SW480 (cell line): ENCODE data around the gene BAG1.

Experiments used
- DNase-seq: peaks from one replicate; pipeline ENCODE4 v3.0.0-alpha.2; 2016; ENCODE audit warnings: low spot score

BAG1 gene

DNA sequence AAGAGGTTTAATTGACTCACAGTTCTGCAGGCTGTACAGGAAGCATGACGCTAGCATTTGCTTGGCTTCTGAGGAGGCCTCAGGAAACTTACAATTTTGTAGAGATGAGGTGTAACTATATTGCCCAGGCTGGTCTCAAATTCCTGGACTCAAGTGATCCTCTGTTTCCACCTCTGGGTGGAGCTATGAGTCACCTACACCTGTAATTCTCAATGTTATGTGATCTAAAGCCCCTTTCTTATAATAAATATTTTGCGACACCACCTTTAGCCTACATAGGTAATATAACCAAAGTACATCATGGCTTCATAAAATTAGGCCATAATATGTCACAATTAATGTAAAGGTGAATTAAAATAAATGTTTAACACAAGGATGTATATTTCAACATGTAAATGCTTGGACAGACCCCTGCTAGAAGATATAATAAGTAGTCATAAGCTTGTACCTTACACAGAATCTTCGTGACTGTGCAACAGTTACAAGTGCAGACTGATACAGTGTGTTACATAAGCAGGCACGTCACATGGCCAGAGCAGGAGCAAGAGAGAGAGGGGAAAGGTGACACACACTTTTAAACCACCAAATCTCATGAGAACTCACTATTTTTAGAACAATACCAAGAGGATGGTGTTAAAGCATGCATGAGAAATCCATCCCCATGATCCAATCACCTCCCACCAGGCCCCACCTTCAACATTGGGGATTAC, 54.3 kb downstream of the BAG1 start:
- no peak for DNase-seq

DNA sequence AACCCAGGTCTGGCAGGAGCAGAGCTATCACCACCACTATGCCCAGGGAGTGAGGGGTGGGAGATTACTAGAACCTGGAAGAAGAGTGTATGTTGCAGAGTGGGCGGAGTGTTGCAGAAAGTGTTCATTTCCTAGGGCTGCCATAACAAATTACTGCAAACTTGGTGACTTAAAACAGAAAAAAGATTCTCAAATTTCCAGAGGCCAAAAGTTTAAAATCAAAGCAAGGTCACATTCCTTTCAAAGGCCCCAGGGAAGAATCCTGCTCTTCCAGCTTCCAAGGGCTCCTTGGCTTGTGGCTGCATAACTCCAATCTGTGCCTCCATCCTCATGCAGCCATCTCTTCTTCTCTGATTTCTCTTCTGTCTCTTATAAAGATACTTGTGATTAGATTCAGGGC, 55.1 kb downstream of the BAG1 start:
- no peak for DNase-seq

DNA sequence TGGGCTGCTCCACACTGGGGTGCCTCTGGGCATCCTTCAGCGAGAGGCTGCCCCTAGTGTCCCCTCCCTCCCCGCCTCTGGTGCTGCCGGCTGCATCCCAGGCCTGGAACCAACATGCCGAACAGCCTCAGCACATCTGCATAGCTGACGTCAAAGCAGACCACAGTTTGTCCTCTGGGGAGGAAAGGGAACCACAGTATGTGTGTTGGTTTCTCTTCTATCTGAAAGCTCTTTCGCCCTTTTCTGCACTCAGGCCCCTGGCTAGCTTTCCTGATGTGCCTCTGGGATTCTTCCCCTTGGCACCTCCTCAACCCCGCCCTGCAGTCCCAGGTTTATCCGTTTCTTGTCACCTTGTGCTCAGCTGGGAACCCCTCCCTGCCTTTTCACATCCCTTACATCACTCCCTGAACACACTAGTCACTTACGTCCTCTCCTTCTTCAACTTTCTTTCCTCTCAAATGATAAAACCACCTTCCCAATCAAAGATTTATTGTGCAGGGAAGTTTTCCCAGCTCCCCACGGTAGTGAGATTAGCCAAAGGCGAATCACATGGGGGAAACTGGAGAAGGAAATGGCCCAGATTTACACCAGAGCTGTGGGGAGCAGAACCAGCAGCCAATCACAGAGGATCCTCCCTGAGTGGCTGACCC, 61.8 kb downstream of the BAG1 start:
- no peak for DNase-seq
